ENCODE measurements around the gene PRDM5.
"Not testable (repeated sequence)": the region's sequence is repeated elsewhere in the genome, so short reads cannot be mapped to it uniquely, and the experiment has no call there.

PRDM5 gene

DNA sequence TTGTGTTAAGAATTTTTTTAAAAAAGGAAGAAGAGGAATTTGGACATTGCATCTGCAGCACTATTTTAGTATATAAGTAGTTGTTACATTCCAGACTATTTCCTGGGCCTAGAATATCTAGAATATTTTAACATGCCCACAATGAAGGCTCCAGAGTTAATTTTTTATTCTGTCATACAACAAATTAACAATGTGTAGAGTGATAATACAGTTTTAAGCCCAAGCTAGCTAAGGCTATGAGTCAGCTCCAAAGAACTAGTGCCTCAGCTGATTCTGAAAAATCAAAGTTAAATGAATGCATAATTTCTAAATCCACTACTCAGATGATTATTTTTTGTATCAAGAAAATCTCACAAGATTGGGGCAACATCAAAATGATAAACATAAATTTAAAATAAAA is 231.4 kb downstream of the PRDM5 start:
- no peak for DNase-seq

- DNase-seq, result no peak
These were observed 233.7 kb downstream of the PRDM5 start for GRCh38 chr4:120688791-120689190.

GRCh38 chr4:120685756-120686278 is 236.7 kb downstream of the PRDM5 start:
- no peak for DNase-seq

DNA sequence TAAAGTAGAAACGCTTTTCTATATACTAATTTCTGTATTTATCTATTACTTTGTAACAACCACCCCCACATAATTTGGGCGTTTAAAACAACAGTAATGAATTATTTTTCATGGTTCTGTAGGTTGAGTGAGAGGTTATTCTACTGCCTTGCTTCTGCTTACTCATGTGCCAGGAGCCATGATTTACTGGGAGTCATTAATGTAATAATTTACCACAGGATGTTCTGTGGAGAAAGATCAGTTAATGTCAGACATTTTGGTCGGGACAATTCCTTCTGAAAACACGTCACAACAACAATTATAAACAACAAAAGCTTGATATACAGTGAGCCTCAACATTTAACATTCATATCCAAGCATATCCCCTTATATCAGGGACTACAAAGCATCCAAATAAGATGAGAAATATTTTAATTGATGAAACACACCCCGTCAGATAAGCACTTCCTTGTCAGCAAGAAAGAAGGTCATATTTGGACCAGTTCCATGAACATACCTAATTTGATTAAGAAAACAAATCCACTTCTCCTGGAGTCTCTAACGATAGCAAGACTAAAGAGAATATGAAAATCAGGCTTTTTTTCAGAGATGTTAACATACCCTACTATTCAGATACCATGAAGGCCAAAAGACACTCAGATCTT is 238.5 kb downstream of the PRDM5 start:
- DNase-seq, result no peak

DNA sequence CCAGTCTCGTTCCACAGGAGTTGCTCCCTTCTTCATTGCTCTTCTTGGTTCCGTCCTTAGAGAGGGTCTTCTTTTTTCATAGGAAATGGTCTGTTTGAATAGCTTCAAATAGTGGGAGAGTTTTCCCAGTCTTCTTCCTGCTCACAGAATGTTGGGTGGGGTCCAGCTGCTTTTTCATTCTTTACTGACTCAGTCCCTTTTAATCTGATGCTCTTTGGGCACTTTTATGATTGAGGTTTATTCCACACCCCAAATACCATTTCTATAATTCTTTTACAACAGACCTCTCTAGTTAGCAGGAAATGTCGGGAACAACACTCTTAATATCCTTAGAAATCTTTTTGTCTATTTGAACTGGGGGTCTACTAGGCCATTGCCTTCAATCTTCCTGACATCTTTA is 239.5 kb downstream of the PRDM5 start:
- DNase-seq, result no peak

- no peak for DNase-seq
These were observed 241.8 kb downstream of the PRDM5 start for GRCh38 chr4:120680647-120681228.

DNA sequence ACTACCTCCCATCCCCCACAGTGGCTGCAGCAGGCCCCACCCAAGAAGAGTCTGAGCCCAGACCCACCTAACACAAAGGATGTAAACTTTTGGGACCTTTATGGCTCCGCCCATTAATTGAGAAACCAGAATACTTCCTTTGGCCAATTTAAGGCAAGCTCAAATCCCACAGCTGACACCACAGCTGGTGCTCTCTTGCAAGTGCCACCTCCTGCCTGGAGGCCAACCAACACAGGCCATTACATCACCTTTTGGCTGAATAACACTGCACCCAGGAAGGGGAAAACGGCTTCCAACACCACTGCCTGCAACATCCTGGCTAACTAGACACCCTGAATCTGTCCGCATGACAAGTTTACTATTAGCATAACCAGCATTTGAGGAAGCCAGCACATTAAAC is 248.8 kb downstream of the PRDM5 start:
- no peak for DNase-seq

GRCh38 chr4:120672558-120673147 is 249.9 kb downstream of the PRDM5 start:
- DNase-seq, result no peak

DNA sequence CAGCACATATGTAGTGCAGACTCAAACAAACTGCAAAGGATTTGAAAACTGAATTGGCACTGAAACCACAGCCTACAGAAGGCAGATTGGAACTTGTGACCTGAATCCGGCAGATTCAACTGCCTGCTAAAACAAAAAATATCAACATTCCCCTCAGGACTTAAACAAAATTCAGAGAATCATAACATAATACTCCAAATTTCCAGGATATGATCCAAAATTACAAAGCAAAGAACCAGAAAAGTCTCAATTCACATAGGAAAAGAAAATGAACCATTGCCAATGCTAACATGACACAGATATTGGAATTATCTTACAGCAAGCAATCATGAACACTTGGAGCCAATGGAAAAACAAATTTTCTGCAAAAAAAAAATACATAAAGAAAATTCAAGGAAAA is 250.4 kb downstream of the PRDM5 start:
- DNase-seq, result no peak

GRCh38 chr4:120671538-120671937 is 251.0 kb downstream of the PRDM5 start:
- no peak for DNase-seq

- no peak for DNase-seq
These were observed 255.4 kb downstream of the PRDM5 start for GRCh38 chr4:120667102-120667501.

- no peak for DNase-seq
These were observed 257.7 kb downstream of the PRDM5 start for GRCh38 chr4:120664851-120665250.

- DNase-seq, result no peak
These were observed 262.8 kb downstream of the PRDM5 start for GRCh38 chr4:120659616-120660170.

DNA sequence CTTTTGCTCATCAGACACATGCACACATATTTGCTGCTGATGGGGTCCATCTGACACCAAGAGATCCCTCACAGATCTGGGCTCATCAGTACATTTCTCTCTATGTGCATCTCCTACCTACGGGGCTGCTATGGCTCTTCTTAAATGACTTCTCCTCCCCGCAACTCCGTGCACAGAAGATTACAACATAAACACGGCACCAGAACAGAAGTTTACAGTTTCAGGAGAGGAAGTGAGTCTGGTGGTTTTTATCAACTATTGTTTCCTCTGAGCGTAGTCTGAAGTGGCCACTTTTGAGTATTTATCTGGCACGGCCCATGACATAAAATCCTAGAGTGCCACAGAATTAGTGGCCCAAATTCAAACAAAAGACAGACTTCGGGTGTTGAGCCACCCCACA is 263.8 kb downstream of the PRDM5 start:
- DNase-seq, result no peak

DNA sequence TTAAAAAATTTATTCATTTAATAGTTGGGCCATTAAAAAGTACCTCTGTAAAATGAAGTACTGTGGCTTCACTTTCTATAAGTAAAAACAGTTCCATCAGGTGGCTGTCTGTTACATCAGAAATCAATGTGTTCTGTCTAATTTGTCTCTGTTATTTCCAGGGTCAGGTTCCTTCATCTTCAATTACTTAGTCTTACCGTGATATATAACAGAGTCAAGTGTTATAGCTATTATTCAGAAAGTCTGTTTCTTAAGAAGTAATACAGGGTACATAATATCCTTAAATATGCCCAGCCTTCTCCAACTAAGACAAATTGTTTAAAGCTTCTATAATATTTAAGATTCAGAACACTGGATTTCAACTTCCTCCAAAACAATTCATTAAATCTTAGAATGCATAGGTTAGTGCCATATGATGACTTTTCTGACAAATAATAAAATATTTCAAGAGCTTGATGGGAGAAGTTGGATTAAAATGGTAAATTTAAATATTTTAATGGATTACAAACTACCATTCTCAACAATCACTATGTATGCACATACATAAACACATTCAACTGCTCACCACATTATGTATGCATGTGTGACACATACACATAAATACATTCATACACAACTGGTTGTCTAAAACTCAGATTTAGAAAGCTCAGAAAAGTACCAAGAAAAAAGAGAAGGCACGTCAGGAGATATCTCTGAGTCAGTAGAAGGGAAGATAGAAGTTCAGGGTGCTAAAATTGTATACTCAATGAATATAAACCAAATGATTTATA is 268.5 kb downstream of the PRDM5 start:
- no peak for DNase-seq

DNA sequence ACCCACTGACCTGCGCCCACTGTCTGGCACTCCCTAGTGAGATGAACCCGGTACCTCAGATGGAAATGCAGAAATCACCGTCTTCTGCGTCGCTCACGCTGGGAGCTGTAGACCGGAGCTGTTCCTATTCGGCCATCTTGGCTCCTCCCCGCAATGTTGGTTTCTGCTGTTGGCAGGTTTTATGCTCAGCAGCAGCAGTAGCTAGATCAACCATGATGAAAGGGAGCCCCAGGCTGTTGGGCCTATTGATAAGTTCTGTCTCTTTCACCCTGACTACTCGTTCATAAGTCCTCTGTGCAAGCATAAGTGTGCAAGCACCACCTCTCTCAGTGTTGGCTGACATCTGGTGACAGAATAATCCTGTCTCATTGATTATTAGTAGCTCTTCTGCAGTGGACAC is 274.2 kb downstream of the PRDM5 start:
- not testable (repeated sequence) for DNase-seq
